ENCODE results near the gene THAP6. TPM values are rescaled to one million over a fixed set of nuclear protein-coding genes. Genes with fewer than 3 reads are reported as not detected.

Gene THAP6
- total RNA-seq: 10 to 100 TPM; 13.0 to 45.0 (median 17.0) TPM

- Histone ChIP-seq H3K27me3 (no peaks in the 10 kb centered on the region), H3K4me1 (peaks cover 53% of the 10 kb centered on the region), H3K36me3 (peaks cover 11% of the 10 kb centered on the region), H3K27ac (peak within 1 kb of the TSS; percentile 98), H3K9me3 (no peaks in the 10 kb centered on the region), H3K4me3 (peak within 1 kb of the TSS; percentile 90)
- DNase-seq (ENCODE audit: low spot score in 2 of 2): peak; percentile 97 to 98
- under 1% methylated on average over 48 of the region's 61 CpGs for WGBS
- TF ChIP-seq CTCF (IDR thresholded peaks at IDR 0.05) (no peak), POLR2A (IDR thresholded peaks at IDR 0.05) (peak; percentile 47 to 87), POLR2AphosphoS5 (IDR thresholded peaks at IDR 0.05) (peak; percentile 61 to 95 (median 91)), EP300 (IDR thresholded peaks at IDR 0.05) (no peak)
Observed at GRCh38 chr4:75514131-75514948, at the start of gene THAP6, which contains the start of gene RCHY1. THAP6 (plus strand) TSS chr4:75514473; CDS start chr4:75515453, 980 bp downstream. RCHY1 (minus strand) TSS chr4:75514403; CDS start chr4:75514286, 117 bp downstream.

- Histone ChIP-seq H3K4me3 (no peak overlapping the region), H3K9me3 (no peaks in the 10 kb centered on the region), H3K36me3 (no peaks in the 10 kb centered on the region), H3K27ac (no peak overlapping the region), H3K27me3 (no peaks in the 10 kb centered on the region), H3K4me1 (no peaks in the 10 kb centered on the region)
- WGBS: 100% methylated on average over 1 of the region's 1 CpG
- no peak for TF ChIP-seq EP300 (IDR thresholded peaks at IDR 0.05)
- TF ChIP-seq CTCF (IDR thresholded peaks at IDR 0.05): no peak
- TF ChIP-seq POLR2AphosphoS5 (IDR thresholded peaks at IDR 0.05): no peak
- no peak for TF ChIP-seq POLR2A (IDR thresholded peaks at IDR 0.05)
- no peak for DNase-seq (ENCODE audit: low spot score in 2 of 2)
Observed at GRCh38 chr4:75469896-75470295, 44.4 kb upstream of the THAP6 start.

- WGBS: 88% methylated on average over 1 of the region's 1 CpG
- Histone ChIP-seq H3K9me3 (no peaks in the 10 kb centered on the region), H3K27me3 (no peaks in the 10 kb centered on the region), H3K36me3 (no peaks in the 10 kb centered on the region), H3K27ac (no peak overlapping the region), H3K4me3 (no peak overlapping the region), H3K4me1 (no peaks in the 10 kb centered on the region)
- TF ChIP-seq EP300 (IDR thresholded peaks at IDR 0.05): no peak
- TF ChIP-seq CTCF (IDR thresholded peaks at IDR 0.05): no peak
- TF ChIP-seq POLR2AphosphoS5 (IDR thresholded peaks at IDR 0.05): no peak
- TF ChIP-seq POLR2A (IDR thresholded peaks at IDR 0.05): no peak
- DNase-seq (ENCODE audit: low spot score in 2 of 2): no peak
Observed at GRCh38 chr4:75470738-75471137, 43.5 kb upstream of the THAP6 start.

- DNase-seq (ENCODE audit: low spot score in 2 of 2): no peak
- WGBS: 96% methylated on average over 3 of the region's 3 CpGs
- Histone ChIP-seq H3K9me3 (no peaks in the 10 kb centered on the region), H3K4me1 (no peaks in the 10 kb centered on the region), H3K4me3 (no peak overlapping the region), H3K36me3 (peaks cover 31% of the 10 kb centered on the region), H3K27me3 (no peaks in the 10 kb centered on the region), H3K27ac (no peak overlapping the region)
- TF ChIP-seq POLR2A (IDR thresholded peaks at IDR 0.05): no peak
- TF ChIP-seq CTCF (IDR thresholded peaks at IDR 0.05): no peak
- no peak for TF ChIP-seq EP300 (IDR thresholded peaks at IDR 0.05)
- no peak for TF ChIP-seq POLR2AphosphoS5 (IDR thresholded peaks at IDR 0.05)
Observed at GRCh38 chr4:75477201-75477600, 37.1 kb upstream of the THAP6 start.

GRCh38 chr4:75484190-75484589 is 30.1 kb upstream of the THAP6 start:
- H3K27ac ChIP-seq: no peak overlapping the region
- WGBS: 78% methylated on average over 4 of the region's 4 CpGs
- H3K36me3 ChIP-seq: peaks cover 62% of the 10 kb centered on the region
- DNase-seq (ENCODE audit: low spot score in 2 of 2): no peak
- no peaks in the 10 kb centered on the region for H3K9me3 ChIP-seq
- no peaks in the 10 kb centered on the region for H3K27me3 ChIP-seq
- no peak overlapping the region for H3K4me3 ChIP-seq
- no peak for TF ChIP-seq POLR2AphosphoS5 (IDR thresholded peaks at IDR 0.05)
- no peak for TF ChIP-seq CTCF (IDR thresholded peaks at IDR 0.05)
- no peak for TF ChIP-seq POLR2A (IDR thresholded peaks at IDR 0.05)
- no peak for TF ChIP-seq EP300 (IDR thresholded peaks at IDR 0.05)
- H3K4me1 ChIP-seq: no peaks in the 10 kb centered on the region

All from suprapubic skin (tissue), 4 donors.